NCI-H2081 treated with DMSO at 0.1 percent for 48 hours (cell line): Measurements from ENCODE around the gene RBMS1.

ENCODE experiments used
- DNase-seq: peaks from one replicate; lab custom pipeline; 2025; lab: John Stamatoyannopoulos, UW

Gene RBMS1

GRCh38 chr2:160277151-160277550, 216.5 kb downstream of the RBMS1 start:
- no peak for DNase-seq

DNA sequence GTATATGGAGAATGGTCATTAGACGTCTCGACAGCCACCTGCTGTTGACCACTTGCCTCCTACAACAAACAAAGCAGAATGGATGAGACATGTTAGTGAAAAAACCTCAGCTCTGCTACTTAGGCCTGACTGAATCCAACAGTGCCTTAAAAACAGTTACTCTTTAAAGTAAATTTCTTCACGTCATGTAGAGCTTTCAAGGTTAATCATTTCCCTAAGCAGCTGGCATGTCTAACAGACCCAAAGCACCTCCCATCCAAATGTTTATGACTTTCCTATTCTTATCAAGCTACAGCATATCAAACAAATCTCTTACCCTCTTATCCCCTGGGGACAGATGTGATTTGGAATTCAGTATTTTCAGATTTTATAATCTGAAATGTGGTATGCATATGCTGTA, 218.0 kb downstream of the RBMS1 start:
- DNase-seq: no peak

- no peak for DNase-seq
These were observed 222.2 kb downstream of the RBMS1 start for GRCh38 chr2:160271171-160272086.

DNA sequence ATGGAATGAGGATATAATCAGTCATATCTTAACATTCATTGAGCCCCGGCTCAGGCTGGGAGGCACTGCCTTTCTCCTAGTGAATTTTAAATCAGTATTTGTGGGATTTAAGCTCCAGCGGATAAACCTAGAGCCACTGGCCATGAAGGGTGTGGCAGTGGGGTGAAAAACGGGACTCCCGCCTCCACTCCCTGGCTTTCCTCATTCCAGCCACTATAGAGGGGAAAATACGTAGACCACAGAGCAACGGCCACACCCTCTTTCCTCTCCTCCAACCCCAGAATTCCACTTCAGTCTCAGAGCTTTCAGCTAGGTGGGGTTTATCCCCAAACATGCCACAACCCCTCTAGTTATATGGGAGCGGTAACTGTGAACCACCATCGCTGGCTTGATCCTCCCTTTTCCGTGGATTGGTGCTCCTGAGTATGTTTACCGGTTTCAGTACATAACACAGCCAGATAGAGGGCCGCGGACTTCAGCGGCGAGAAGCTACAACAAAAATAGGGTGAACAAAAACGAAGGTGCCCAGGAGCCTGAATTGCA, 223.0 kb downstream of the RBMS1 start:
- no peak for DNase-seq

GRCh38 chr2:160269803-160270570, 223.6 kb downstream of the RBMS1 start:
- DNase-seq: no peak

- DNase-seq: no peak
These were observed 224.2 kb downstream of the RBMS1 start for GRCh38 chr2:160269365-160269764.

DNA sequence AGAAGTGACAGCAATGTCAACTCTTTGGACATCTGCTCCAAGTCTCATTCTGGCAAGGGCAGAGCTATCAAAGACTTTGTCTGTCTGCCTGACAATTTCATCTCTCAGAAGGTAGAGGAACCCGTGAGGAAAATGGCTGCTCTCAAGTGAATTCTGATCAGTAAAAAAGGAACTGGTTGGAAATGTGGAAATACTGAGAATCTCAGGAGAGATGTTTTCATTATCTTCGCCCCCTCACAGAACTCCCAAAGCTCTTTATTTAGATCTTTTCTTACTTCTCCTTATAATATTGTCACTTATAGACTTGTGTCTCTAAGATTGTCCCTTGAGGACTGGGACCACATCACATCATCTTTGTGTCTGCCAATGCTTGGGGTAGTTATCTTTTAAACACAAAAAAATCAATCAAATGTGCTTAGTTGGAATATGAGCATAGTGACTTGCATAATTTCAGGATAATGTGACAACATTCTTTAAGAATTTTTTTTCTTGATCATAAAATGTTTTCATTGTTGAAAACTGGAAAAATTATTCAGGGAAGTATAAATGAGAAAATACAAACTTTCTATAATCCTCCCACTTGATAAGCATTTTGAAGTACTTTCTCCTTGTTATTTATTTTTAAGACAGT, 225.3 kb downstream of the RBMS1 start:
- no peak for DNase-seq

- no peak for DNase-seq
These were observed 225.9 kb downstream of the RBMS1 start for GRCh38 chr2:160267692-160268091.

- no peak for DNase-seq
These were observed 226.6 kb downstream of the RBMS1 start for GRCh38 chr2:160267022-160267421.

GRCh38 chr2:160266037-160266551, 227.5 kb downstream of the RBMS1 start:
- no peak for DNase-seq

DNA sequence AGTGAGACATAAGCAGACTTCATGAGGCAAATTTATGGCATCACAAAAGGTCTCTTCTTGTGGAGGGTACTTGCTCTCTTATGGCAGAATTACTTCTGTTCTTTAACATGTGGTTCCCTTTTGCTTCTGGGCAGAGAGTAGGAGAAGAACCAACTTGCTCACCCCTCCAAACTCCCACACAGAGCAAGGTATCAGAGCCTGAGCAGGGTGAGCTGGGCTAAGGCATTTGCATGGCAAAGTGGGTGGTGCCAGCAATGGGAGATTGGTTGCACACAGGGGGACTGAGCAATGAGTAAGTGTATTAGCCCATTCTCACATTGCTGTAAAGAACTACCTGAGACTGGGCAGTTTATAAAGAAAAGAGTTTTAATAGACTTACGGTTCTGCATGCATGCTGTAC, 229.3 kb downstream of the RBMS1 start:
- DNase-seq: no peak

- no peak for DNase-seq
These were observed 231.9 kb downstream of the RBMS1 start for GRCh38 chr2:160261732-160262131.

- no peak for DNase-seq
These were observed 235.2 kb downstream of the RBMS1 start for GRCh38 chr2:160258492-160258805.

DNA sequence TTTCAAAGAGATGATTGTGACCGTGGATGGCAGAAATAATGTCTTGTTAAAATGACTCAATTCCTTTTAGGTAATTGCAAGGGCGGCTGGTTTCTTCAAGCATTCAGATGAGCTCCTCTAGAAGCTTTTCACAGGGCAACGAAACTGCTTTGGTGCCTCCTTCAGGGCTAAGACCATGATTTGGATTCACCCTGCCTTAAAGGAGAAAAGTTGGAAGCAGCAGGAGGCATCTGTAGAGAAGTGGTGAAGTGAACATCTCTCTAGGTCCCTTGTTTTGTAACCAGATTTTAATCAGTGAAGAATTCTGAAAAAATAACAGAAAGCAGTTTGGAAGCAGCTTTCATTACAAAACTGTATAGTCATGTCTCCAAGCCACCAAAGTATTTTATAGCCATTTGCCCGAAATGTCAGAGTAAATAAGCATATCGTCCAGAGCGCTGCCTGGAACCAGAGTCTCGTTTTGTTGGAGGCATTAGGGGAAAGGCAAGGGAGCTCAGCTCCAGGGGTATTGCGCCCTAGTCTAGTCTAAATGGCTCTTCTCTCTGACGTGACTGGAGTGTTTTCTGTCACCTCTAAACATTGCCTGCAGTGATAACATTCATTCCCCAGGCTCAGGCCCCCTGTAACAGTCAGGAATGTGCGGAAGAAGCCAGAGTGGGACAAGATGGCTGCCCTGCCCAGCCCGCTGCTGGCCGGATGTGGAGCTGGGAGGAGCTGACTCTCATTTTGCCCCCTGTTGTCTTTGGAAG, 235.7 kb downstream of the RBMS1 start:
- DNase-seq: no peak

DNA sequence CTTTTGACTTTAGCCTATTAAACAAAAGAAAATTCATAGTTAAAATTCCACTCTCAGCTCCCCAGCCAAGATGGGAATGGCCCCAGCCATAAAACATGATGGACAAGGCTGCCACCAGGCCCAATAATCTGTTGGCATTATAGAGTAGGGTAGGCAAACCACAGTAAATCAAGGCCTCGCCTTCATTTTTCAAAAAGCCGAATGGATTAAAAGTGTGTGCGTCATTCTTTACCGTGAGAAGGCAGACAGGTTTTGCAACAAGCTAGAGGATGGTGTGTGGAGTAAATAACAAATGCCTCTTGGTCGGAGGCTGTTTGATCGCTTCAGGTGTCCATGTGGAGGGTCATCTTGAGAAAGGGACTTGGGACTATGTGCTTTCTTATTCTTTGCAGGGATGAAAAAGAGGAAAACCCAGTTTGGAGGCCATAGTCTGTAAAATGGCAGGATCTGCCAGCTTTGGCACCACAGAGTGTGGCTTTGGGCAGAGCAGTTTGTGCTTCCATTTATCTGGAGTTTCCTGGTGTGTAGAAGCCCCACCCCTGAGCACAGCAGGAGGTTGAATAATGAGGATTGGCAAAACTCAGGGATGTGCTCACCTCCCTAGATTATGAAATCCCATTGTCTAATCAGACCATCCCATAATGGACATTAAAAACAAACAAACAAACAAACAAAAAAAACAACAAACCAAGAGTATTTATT, 236.4 kb downstream of the RBMS1 start:
- no peak for DNase-seq

DNA sequence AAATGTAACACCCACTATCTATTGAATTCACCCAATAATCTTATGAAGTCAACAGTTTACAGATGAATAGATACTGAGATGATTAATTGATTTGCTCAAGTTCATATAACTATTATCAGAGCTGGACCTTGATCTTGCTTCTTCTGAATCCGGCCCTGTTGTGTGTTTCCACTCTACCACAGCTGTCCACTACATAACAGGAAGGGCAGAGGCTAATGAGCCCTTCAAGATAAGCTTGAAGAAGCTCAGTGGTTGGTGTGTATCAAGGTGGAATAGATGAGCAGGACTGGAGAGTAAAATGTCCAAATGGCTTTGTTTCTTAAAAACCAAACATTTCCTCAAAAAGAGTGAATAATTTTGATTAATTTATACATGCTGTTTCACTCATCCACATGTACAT, 237.1 kb downstream of the RBMS1 start:
- DNase-seq: no peak

GRCh38 chr2:160255408-160255807, 238.2 kb downstream of the RBMS1 start:
- DNase-seq: no peak

DNA sequence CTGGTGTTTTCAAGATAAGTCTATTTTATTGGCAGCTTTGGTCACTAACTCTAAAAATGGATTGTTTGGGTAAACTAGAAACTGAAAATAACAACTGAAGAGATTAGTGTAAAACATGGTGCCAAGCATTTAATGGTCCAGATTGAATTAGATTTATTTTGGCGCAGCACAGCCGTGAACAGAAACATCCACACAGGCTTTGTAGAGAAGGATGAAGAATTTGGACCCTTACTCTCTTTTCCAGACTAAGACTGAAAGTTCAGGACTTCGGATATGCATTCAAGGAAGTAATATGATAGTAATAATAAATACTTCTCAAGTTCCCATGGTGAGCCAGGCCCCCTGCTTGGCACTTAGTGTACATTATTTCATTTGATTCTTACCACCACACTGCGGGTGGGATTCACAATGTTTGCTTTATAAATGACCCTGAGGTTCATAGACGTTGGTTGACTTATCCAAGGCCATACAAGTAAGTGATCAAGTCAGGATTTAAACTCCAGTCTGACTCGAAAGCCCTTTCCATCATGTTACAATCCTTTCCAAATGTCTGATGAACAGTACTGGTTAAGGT, 239.3 kb downstream of the RBMS1 start:
- DNase-seq: no peak

DNA sequence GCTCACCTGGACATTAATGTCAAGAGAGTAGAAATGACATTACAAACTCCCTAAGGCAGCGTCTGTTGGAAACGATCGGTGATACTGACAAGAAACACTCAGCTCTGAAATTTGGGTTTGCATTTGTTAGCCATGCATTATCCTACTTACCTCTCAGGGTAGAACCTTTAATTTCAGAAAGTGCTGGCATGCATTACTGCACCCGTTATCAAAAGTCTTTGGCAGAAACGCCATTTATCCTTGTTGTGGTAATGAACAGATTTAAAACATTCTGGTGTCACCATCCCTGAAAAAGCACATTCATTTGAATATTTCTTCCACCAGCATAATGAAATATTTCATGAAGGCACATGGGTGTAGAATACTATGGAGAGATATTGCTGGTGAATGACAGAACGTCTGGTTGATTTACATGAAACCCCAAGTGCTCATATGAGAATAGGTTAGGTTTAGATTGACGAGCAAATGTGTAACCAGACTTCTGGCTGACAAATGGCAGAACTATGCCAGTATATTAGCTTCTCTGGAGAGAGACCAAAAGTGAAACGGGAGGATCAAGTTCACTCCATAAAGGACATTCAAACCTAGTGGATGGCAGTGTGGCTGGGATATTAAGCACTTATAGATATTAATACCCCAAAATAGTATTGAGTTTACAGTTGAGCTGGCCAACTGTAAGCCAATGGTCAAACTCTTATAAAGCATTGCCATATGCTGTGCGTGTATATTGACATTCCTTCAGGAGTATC, 240.0 kb downstream of the RBMS1 start:
- DNase-seq: no peak

DNA sequence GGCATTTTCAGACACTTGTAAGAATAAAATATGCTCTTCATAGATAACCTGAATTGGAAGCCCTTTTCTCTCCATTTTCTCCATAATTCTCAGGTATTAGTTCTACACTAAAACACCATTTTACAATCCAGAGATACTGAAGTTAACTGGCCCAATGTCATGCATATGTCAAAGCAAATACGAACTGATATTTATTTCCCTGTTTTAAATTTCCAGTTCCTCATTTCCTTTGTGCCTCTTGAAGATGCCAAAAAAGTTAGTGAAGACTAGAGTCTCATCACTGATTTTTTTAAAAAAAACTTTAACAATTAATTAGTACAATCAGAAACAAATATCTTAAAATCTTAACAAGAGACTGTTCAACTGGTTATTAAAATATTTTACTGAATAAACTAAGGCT, 240.7 kb downstream of the RBMS1 start:
- DNase-seq: no peak
